GM12873 (cell line): ENCODE results near the gene TSC22D3.

ENCODE experiments used
- TF ChIP-seq, protein P1 (sequence below): IDR thresholded peaks from 2 replicates; pipeline ENCODE4 v1.5.1; 2012; ENCODE audit warnings: low read depth, mild to moderate bottlenecking, moderate library complexity, low read length, control low read depth; ENCODE audit not compliant: insufficient read depth; ENCODE audit errors: missing control alignments

The TSC22D3 gene

DNA sequence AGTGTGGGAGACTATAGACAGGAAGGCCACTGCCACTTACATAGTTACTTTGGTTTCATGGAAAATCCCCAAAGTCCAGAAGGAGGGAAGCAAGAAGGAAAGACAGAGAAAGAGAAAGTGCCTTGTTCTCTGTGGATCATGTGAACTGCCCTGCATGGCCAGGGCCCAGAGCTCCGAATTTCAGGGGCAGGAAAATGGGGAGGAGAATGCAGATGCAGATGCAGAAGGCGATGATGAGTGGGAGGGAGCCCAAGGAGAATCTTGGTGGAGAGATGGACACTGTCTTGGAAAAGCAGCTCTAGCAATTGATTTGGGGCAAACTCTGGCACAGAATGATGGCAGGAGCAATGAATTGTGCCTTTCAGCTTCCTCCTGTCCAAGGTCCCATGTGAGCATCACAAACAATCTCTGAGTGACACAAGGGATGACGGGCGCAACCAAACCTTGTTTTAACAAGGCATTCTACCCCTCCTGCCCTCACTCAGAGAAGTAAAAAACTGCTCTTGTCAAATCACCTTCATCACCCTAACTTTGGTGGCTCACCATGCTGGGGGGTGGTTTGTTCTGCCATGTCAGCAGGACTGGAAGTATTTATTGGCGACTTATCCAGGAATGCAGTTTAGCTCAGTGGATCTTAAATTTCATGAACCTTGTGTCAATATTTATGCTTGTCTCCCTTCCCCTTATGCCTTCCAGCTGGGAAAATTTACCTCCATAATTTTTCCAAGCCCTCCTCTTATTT, 53.5 kb downstream of the TSC22D3 start:
- TF ChIP-seq, protein P1, sequence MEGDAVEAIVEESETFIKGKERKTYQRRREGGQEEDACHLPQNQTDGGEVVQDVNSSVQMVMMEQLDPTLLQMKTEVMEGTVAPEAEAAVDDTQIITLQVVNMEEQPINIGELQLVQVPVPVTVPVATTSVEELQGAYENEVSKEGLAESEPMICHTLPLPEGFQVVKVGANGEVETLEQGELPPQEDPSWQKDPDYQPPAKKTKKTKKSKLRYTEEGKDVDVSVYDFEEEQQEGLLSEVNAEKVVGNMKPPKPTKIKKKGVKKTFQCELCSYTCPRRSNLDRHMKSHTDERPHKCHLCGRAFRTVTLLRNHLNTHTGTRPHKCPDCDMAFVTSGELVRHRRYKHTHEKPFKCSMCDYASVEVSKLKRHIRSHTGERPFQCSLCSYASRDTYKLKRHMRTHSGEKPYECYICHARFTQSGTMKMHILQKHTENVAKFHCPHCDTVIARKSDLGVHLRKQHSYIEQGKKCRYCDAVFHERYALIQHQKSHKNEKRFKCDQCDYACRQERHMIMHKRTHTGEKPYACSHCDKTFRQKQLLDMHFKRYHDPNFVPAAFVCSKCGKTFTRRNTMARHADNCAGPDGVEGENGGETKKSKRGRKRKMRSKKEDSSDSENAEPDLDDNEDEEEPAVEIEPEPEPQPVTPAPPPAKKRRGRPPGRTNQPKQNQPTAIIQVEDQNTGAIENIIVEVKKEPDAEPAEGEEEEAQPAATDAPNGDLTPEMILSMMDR, result no peak

DNA sequence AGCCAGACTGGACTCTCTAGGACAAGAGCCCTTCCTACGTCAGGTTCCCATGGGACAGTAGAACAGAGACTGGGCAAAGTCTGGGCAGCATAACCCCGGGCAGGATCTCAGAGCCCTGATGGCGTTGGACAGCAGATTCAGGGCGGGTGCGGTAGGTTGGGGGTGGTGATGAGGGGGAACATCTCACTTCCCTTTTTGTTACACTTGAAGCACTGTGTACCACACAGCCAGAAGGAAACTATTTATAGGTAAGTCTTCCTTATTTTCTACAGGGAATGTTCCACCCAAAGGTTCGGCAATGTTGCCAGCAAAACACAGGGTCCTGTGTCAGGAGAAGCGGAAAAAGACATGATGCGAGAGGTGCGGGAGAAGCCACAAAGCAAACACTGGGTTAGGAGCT, 54.3 kb downstream of the TSC22D3 start:
- TF ChIP-seq, protein P1, result no peak

DNA sequence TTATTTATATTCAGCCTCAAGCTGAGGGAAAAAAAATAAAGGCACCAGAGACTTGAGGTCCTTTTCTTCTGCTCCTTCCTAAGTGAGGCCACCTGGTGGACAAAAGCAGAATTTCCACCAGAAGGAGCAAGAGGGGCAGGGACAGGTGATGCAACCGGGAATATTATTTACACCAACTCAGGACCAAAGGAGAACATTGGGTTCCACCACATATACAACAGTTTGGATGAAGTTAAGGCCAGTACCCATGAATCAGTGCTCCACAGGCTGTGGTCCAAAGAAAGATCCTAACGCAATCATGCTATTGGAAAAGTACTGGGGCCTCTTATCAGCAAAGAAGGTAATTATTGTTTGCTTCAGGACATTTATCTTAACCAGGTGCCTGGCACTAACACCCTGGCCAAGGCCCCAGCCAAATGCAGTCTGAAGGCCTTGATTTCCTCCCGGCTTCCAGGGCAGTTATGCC, 57.4 kb downstream of the TSC22D3 start:
- TF ChIP-seq, protein P1, result peak; percentile 73

DNA sequence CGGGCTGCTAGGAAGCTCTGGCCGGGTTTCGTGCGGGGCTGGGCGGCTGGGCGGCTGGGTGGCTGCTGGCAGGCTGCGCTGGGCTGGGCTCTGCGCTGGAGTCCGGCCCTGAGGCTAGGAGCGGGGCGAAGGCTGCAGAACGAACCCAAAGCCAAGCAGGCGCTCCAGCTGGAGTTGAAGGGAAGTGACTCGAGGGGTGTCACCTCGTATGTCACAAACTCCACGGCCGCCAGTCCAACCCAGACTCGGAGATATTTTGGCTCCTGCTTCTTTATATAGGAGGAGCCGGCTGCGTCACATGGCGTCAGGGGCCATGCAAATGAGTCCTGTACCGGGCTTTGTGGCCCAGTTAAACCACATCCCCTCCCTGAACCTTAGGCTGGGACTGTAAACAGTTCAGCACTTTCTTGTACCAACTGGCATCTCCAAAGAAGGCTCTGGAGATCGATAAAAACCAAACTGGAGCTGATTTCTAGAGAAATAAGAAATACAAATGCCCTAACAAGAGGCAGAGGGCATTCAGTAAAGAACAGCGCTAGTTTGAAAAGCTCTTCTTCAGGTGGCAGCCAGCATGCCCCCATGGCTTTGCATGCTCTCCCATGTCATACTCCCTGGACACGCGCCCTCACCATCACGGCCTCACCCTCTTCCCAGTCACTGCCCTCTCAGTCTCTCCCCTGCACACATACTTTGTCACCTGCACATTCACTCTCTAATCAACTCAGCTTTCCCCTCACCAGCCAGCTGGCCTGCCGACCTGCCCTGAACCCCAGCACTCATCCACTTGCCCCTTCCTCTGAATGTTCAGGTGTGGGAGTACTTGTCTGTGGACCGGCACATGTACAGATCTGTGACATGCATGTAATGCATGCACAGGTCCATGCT, 58.5 kb downstream of the TSC22D3 start:
- TF ChIP-seq, protein P1, result no peak

DNA sequence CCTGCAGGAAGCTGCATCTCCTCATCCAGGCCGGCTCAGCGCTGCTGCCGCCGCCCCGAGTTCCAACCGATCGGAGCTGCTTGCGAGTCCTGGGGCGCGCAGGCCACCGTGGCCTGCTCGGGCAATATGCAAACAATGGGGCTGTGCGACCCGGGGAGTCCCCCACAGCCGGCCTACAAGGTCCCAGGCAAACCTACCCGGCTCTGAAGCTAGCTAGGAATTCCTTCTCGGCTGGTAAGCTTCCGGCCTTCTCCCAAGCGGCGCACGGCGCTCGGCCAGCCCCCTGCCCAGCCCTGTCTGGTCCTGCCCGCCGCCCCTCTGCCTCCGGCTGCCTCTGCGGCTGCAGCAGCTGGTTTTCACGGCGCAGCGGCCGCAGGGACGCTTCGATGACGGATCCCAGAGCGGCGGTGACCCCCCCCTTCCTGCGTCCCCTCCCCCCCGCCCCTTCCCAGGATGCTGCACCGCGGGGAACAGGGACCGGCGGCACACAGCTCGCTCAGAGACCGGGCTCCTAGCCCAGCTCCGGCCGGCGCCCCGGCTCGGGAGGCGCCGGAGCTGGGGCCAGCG, 59.4 kb downstream of the TSC22D3 start:
- TF ChIP-seq, protein P1, result no peak

DNA sequence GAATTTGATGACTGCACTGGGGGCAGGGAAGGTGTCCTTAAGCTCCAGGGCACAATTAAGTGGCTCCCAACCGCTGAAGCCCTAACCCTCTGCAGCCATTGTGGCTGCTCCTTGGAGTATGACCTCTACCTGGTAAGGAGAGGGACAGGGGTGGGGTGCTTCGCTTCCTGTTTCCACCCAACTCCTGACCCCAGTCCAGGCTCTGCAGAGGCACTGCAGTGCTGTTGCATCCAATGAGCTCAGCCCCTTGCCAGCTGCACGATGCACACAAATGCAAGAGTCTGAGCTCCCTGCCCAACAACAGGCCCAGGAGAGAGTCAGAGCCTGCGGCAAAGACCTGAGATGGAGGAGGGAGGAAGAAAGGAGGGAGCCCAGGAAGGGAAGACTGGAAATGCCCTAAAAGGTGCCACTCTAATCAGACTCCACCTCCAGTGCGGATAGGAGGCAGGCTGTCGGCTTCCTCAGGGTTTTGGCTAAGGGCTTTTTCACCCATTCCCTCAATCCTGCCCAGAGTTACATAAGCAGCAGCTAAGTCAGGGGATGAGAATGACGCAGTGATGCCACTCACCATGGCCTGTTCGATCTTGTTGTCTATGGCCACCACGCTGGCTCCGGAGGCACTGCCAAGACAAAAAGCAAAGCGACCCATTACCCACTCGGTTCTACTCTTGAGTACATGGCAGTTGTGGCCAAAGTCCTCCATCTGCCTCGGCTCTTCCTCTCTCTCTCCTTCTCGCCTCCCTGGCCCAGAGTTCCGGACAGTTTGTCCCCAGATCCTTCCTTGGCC, 60.1 kb downstream of the TSC22D3 start:
- TF ChIP-seq, protein P1, result no peak
